ENCODE data around the gene NFIA.

The NFIA gene

DNA sequence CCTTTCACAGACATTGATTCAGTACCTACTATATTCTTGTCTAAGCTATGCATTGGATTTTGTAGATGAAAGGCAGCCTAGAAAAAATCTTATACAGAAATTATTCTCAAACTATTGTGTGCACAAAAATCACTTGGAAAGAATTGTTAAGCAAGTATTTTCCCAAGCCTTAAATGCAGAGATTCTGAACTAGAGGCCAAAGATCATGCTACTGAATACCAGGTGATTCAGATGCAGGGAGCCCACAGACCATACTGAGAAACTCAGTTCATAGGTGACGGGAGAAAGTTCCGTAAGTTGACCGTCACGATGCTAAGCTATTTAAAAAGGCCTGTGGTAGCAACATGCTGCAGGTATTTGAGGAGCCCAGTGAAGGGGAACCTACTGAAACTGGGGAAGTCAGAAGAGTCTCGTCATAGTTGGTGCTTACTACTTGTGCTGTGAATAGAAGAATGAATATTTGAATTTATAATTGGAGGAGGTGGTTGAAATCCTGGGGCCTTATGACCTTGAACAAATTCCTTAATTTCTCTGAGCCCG lies 150.8 kb downstream of the NFIA start:
- no peak overlapping the region for H3K9ac ChIP-seq
- H3K4me3 ChIP-seq (ENCODE audit: low read depth, low read length), result no peak overlapping the region
- H3K27ac ChIP-seq, result no peak overlapping the region
- peaks cover 9% of the 10 kb centered on the region for H3K79me2 ChIP-seq
- H2AFZ ChIP-seq, result no peak overlapping the region
- TF ChIP-seq, protein P1, sequence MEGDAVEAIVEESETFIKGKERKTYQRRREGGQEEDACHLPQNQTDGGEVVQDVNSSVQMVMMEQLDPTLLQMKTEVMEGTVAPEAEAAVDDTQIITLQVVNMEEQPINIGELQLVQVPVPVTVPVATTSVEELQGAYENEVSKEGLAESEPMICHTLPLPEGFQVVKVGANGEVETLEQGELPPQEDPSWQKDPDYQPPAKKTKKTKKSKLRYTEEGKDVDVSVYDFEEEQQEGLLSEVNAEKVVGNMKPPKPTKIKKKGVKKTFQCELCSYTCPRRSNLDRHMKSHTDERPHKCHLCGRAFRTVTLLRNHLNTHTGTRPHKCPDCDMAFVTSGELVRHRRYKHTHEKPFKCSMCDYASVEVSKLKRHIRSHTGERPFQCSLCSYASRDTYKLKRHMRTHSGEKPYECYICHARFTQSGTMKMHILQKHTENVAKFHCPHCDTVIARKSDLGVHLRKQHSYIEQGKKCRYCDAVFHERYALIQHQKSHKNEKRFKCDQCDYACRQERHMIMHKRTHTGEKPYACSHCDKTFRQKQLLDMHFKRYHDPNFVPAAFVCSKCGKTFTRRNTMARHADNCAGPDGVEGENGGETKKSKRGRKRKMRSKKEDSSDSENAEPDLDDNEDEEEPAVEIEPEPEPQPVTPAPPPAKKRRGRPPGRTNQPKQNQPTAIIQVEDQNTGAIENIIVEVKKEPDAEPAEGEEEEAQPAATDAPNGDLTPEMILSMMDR (IDR thresholded peaks at IDR 0.05), result no peak
- H3K4me1 ChIP-seq, result no peaks in the 10 kb centered on the region
- H3K4me2 ChIP-seq (ENCODE audit: low read length), result no peak overlapping the region
- H3K36me3 ChIP-seq (ENCODE audit: control insufficient read depth, insufficient read depth, low read length), result no peaks in the 10 kb centered on the region
- H3K27me3 ChIP-seq (ENCODE audit: control insufficient read depth, insufficient read depth, low read length), result no peaks in the 10 kb centered on the region
- no peaks in the 10 kb centered on the region for H3K9me3 ChIP-seq (ENCODE audit: control insufficient read depth, low read length)

DNA sequence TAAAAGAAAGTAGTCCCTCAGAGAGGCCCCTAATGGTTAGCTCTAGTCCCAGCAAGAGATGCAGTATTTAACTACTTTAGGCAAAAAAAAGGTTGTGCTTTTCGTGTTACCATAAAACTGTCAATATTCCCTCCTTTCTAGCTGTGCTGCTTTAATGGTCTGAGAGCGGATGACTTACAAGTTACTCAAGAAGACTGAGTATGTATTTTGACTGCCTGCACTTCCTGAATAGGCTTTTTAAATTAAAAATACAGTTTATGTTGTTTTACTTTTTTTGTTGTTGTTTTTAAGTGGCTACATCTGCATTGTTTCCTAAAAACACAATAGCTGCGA lies 152.2 kb downstream of the NFIA start:
- no peak overlapping the region for H3K4me2 ChIP-seq (ENCODE audit: low read length)
- peaks cover 7% of the 10 kb centered on the region for H3K79me2 ChIP-seq
- TF ChIP-seq, protein P1 (IDR thresholded peaks at IDR 0.05), result no peak
- no peaks in the 10 kb centered on the region for H3K9me3 ChIP-seq (ENCODE audit: control insufficient read depth, low read length)
- no peaks in the 10 kb centered on the region for H3K27me3 ChIP-seq (ENCODE audit: control insufficient read depth, insufficient read depth, low read length)
- no peak overlapping the region for H3K27ac ChIP-seq
- no peaks in the 10 kb centered on the region for H3K36me3 ChIP-seq (ENCODE audit: control insufficient read depth, insufficient read depth, low read length)
- H3K9ac ChIP-seq, result no peak overlapping the region
- H3K4me3 ChIP-seq (ENCODE audit: low read depth, low read length), result no peak overlapping the region
- H2AFZ ChIP-seq, result no peak overlapping the region
- H3K4me1 ChIP-seq, result no peaks in the 10 kb centered on the region

DNA sequence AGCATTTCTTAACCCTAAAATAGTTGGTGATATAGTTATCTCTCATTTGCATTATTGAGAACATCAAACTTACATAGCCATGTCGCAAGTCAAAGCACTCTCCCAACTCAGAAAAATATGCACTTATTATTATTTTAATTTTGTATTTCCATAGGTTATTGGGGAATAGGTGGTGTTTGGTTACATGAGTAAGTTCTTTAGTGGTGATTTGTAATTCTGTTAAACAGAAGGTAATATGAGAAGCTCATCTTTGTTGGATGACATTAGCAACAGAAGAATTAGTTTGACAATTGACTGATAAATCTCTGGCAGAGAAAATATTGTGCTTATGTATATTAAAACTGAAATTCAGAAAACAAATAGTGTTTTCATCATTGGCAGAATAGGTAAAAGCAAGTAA lies 154.8 kb downstream of the NFIA start:
- H3K79me2 ChIP-seq, result no peaks in the 10 kb centered on the region
- H3K4me3 ChIP-seq (ENCODE audit: low read depth, low read length), result no peak overlapping the region
- TF ChIP-seq, protein P1 (IDR thresholded peaks at IDR 0.05), result no peak
- H3K9ac ChIP-seq, result no peak overlapping the region
- no peak overlapping the region for H2AFZ ChIP-seq
- H3K27me3 ChIP-seq (ENCODE audit: control insufficient read depth, insufficient read depth, low read length), result no peaks in the 10 kb centered on the region
- no peaks in the 10 kb centered on the region for H3K4me1 ChIP-seq
- no peak overlapping the region for H3K27ac ChIP-seq
- H3K36me3 ChIP-seq (ENCODE audit: control insufficient read depth, insufficient read depth, low read length), result no peaks in the 10 kb centered on the region
- H3K4me2 ChIP-seq (ENCODE audit: low read length), result no peak overlapping the region
- H3K9me3 ChIP-seq (ENCODE audit: control insufficient read depth, low read length), result no peaks in the 10 kb centered on the region

DNA sequence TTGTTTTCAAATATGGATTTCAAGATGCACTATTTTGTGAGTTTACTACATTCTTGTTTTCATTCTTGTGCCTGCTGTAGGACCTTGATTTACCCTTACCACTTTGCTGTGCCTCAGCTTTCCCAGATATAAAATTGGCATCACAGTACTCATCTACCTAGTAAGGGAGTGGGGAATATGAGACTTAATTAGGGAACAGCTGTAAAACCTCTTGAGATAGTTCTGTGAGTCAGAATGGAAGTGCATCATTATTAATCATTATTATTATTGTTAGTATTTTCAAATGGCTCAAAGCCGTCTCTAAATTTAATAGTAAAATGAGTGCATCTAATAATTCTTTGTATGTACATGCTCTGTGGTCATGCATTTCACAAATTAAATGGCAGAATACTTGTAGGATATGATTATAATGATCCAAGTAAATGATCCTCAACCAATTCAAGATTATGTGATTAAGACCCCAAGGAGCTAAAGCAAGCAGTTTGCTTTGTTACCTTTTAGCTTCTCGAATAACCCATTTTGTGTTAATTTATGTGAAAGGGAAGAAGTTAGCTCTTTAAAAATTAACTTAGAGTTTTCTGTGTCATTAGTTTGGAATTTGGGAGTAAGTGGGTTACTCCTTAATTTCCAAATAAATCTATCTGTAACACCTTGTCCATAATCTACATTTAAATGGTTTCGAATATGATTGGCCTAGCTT lies 155.4 kb downstream of the NFIA start:
- H2AFZ ChIP-seq, result no peak overlapping the region
- no peaks in the 10 kb centered on the region for H3K9me3 ChIP-seq (ENCODE audit: control insufficient read depth, low read length)
- TF ChIP-seq, protein P1 (IDR thresholded peaks at IDR 0.05), result no peak
- H3K9ac ChIP-seq, result no peak overlapping the region
- H3K79me2 ChIP-seq, result no peaks in the 10 kb centered on the region
- H3K27me3 ChIP-seq (ENCODE audit: control insufficient read depth, insufficient read depth, low read length), result no peaks in the 10 kb centered on the region
- no peak overlapping the region for H3K27ac ChIP-seq
- H3K4me3 ChIP-seq (ENCODE audit: low read depth, low read length), result no peak overlapping the region
- no peaks in the 10 kb centered on the region for H3K4me1 ChIP-seq
- H3K36me3 ChIP-seq (ENCODE audit: control insufficient read depth, insufficient read depth, low read length), result no peaks in the 10 kb centered on the region
- H3K4me2 ChIP-seq (ENCODE audit: low read length), result no peak overlapping the region

DNA sequence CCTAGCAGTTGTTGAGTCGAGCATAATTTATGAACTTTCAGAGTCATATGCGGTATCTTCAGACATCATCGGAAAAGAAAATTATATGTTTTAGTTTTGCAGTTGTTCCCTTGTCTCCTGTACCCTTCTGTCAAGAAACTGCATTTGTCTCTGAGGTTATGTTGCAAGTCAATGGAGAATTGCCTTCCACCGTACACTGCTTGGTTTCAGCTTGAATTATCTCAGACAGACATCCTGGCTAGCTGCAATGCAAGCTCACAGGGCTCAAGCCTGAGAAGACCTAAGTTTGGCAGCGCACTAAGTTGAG lies 156.0 kb downstream of the NFIA start:
- no peaks in the 10 kb centered on the region for H3K4me1 ChIP-seq
- no peak overlapping the region for H3K27ac ChIP-seq
- TF ChIP-seq, protein P1 (IDR thresholded peaks at IDR 0.05), result no peak

More for the DNA sequence above, 156.0 kb downstream of the NFIA start:
- Histone ChIP-seq H3K9me3 (ENCODE audit: control insufficient read depth, low read length) (no peaks in the 10 kb centered on the region), H3K36me3 (ENCODE audit: control insufficient read depth, insufficient read depth, low read length) (no peaks in the 10 kb centered on the region), H3K9ac (no peak overlapping the region), H3K4me2 (ENCODE audit: low read length) (no peak overlapping the region), H3K27me3 (ENCODE audit: control insufficient read depth, insufficient read depth, low read length) (no peaks in the 10 kb centered on the region), H3K79me2 (no peaks in the 10 kb centered on the region), H3K4me3 (ENCODE audit: low read depth, low read length) (no peak overlapping the region), H2AFZ (no peak overlapping the region)

Data from parathyroid adenoma (tissue), 2 donors.